A549 (cell line): ENCODE results near the gene TRIP10. TPM values are rescaled to one million over a fixed set of nuclear protein-coding genes. Genes with fewer than 3 reads are reported as not detected.

Source experiments
- ATAC-seq, 2 experiments: fragments of 200-7000 bp in 1 of 2; fragments of >200 bp in 1 of 2; cut with Nextera tagmentation in 1 of 2; cut with Tn5 transposase in 1 of 2; 3 replicates each; pipeline versions ENCODE4 v1.8.0 to v1.9.1; 2018 to 2020; ENCODE audit warnings: mild to moderate bottlenecking in 1 of 2, moderate library complexity in 1 of 2
- CTCF ChIA-PET: fragments of 300-600 bp; sonication (Branson Sonifier 250); formaldehyde crosslinking; extraction: SDS; loops from one replicate; lab custom pipeline; 2021; ENCODE audit warnings: antibody characterized with exemption, inconsistent platforms; lab: Yijun Ruan, JAX
- POLR2A ChIA-PET: fragments of 350-600 bp; formaldehyde crosslinking; extraction: SDS; loops from one replicate; lab custom pipeline; 2021; ENCODE audit warnings: antibody characterized with exemption, inconsistent platforms; lab: Yijun Ruan, JAX
- DNase-seq, 2 experiments: peaks; one replicate each; pipeline versions ENCODE4 v3.0.0 to v3.0.0-alpha.2; 2011 to 2016; ENCODE audit warnings: low read depth in 1 of 2, low spot score in 1 of 2
- FAIRE-seq: peaks from 2 replicates; lab custom pipeline; 2011; peaks lifted over from hg19 to GRCh38; lab: Jason Lieb, UNC
- H3K27ac ChIP-seq, 2 experiments: fragments of >200 bp; sonication (Bioruptor Twin); formaldehyde crosslinking; 3 replicates each; pipeline ENCODE4 v1.5.1; 2016 to 2017
- H3K4me1 ChIP-seq: fragments of >200 bp; sonication (Bioruptor Twin); formaldehyde crosslinking; 3 replicates; pipeline ENCODE4 v1.6.1; 2016
- H3K4me2 ChIP-seq: fragments of >200 bp; sonication (Bioruptor Twin); formaldehyde crosslinking; 3 replicates; pipeline ENCODE4 v1.6.1; 2016
- H3K4me3 ChIP-seq: fragments of >200 bp; sonication (Bioruptor Twin); formaldehyde crosslinking; 3 replicates; pipeline ENCODE4 v1.5.1; 2016
- H3K9me3 ChIP-seq: fragments of >200 bp; sonication (Bioruptor Twin); formaldehyde crosslinking; 3 replicates; pipeline ENCODE4 v1.6.1; 2016
- CEBPB ChIP-seq, 2 experiments: fragments of >200 bp in 1 of 2; sonication (Bioruptor Twin) in 1 of 2; formaldehyde crosslinking in 1 of 2; IDR thresholded peaks; 2 replicates each; pipeline ENCODE4 v1.6.1; 2012 to 2016
- EP300 ChIP-seq, 2 experiments: fragments of >200 bp; sonication (Bioruptor Twin); formaldehyde crosslinking; IDR thresholded peaks; 2 replicates in 1 of 2; 3 replicates in 1 of 2; pipeline ENCODE4 v1.6.1; 2016 to 2017
- ESRRA ChIP-seq: fragments of 150-350 bp; IDR thresholded peaks from 2 replicates; pipeline ENCODE4 v1.6.1; 2014; ENCODE audit warnings: mild to moderate bottlenecking, low read length, borderline replicate concordance
- HOXA7 ChIP-seq: fragments of 250-450 bp; sonication (Bioruptor Pico); IDR thresholded peaks from 2 replicates; pipeline ENCODE4 v1.5.0; 2020; ENCODE audit warnings: mild to moderate bottlenecking, moderate library complexity
- JUN ChIP-seq, 2 experiments: fragments of >200 bp; sonication (Bioruptor Twin); formaldehyde crosslinking; IDR thresholded peaks; 2 replicates in 1 of 2; 3 replicates in 1 of 2; pipeline ENCODE4 v1.6.1; 2016 to 2017
- JUNB ChIP-seq: fragments of >200 bp; sonication (Bioruptor Twin); formaldehyde crosslinking; IDR thresholded peaks from 2 replicates; pipeline ENCODE4 v1.6.1; 2016
- MAFK ChIP-seq: fragments of 450-650 bp; IDR thresholded peaks from 2 replicates; pipeline ENCODE4 v1.6.1; 2014; ENCODE audit not compliant: partially characterized antibody
- MYC ChIP-seq: IDR thresholded peaks from 2 replicates; pipeline ENCODE4 v1.6.1; 2012; ENCODE audit warnings: mild to moderate bottlenecking, inconsistent platforms, low read length, improper control_type of control experiment, borderline replicate concordance
- NPAS2 ChIP-seq: fragments of 250-450 bp; sonication (Bioruptor Pico); IDR thresholded peaks from 2 replicates; pipeline ENCODE4 v1.8.0; 2022; ENCODE audit warnings: mild to moderate bottlenecking, moderate library complexity, borderline replicate concordance
- POLR2A ChIP-seq: IDR thresholded peaks from 2 replicates; pipeline ENCODE4 v1.6.1; 2012; ENCODE audit warnings: mild to moderate bottlenecking, low read length
- POLR2AphosphoS2 ChIP-seq: conservative IDR thresholded peaks from 2 replicates; pipeline ENCODE4 v1.6.1; 2012; ENCODE audit warnings: low read length, improper control_type of control experiment, inconsistent platforms
- RNF2 ChIP-seq: fragments of 200-600 bp; sonication (generic); IDR thresholded peaks from 2 replicates; pipeline ENCODE4 v1.6.1; 2016; ENCODE audit warnings: low read depth, mild to moderate bottlenecking, antibody characterized with exemption, moderate library complexity, borderline replicate concordance
- SREBF2 ChIP-seq: fragments of 450-650 bp; IDR thresholded peaks from 2 replicates; pipeline ENCODE4 v1.6.1; 2014; ENCODE audit warnings: mild to moderate bottlenecking, moderate library complexity
- ZNF302 ChIP-seq: fragments of 250-450 bp; sonication (Bioruptor Pico); IDR thresholded peaks from 2 replicates; pipeline ENCODE4 v1.9.0; 2021; ENCODE audit warnings: inconsistent platforms, mild to moderate bottlenecking, moderate library complexity
- WGBS: methylation state at CpG from one replicate; pipeline ENCODE4 v1.1.6; 2017; ENCODE audit errors: missing lambda C conversion rate; 5-methylcytosine and 5-hydroxymethylcytosine counted together
- polyA plus RNA-seq, 4 experiments: library from polyadenylated mRNA; depleted of rRNA in 3 of 4; stranded (reverse); fragments of >200 nt; fragmentation: RNase III in 1 of 4; extraction: RNeasy Plus Mini Kit Qiagen cat#74134 plus additional on column Dnase treatment in 1 of 4; gene quantifications; 2 replicates in 3 of 4; 3 replicates in 1 of 4; pipeline ENCODE4 v1.2.3, GENCODE V29; 2011 to 2017
- TF ChIP-seq, protein P1 (sequence below): fragments of >200 bp; sonication (Bioruptor Twin); formaldehyde crosslinking; IDR thresholded peaks from 3 replicates; pipeline ENCODE4 v1.6.1; 2016
- TF ChIP-seq, protein P2 (sequence below): fragments of 250-450 bp; sonication (Bioruptor Pico); IDR thresholded peaks from 2 replicates; pipeline ENCODE4 v1.5.0; 2021; ENCODE audit warnings: mild to moderate bottlenecking, moderate library complexity, borderline replicate concordance
- TF ChIP-seq, protein P3 (sequence below): IDR thresholded peaks from 2 replicates; pipeline ENCODE4 v1.6.1; 2012
- TF ChIP-seq, protein P4 (sequence below): fragments of 200-600 bp; sonication (generic); IDR thresholded peaks from 2 replicates; pipeline ENCODE4 v1.6.1; 2016; ENCODE audit warnings: antibody characterized with exemption, mild to moderate bottlenecking, moderate library complexity

The TRIP10 gene
- polyA plus RNA-seq, 2 of the 4 experiments (the other 2 are of a cell fraction): 39.2 to 60.9 TPM

DNA sequence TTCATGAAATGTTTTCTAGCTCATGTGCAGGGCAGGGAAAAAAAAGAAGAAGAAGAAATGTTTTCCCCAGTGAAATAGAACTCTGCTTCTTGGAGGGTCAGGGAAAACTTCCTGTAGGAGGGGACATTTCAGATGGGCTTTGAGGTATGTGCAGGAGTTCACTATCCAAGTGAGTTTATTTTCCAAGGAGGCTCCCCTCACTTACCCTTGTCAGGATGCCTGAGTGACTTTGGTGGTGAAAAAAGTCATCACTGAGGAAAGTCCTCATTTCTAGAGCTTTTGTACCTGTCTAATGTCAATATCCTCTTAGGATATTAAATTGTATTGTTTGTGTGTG lies 18.4 kb upstream of the TRIP10 start:
- ATAC-seq: no peak

DNA sequence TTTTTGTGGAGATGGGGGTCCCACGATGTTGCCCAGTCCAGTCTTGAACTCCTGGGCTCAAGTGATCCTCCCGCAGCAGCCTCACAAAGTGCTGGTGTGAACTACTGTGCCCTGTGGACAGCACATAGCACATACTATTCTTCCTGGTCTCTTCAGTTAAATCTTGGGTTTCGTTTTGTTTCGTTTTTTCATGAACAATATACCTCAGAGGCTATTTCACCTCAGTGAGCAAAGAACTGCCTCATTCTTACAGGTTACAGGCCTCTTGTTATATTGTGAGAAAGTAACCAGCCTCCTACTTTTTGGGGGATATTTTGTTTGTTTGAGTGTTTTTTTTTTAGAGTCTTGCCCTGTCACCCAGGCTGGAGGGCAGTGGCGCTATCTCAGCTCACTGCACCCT lies 17.7 kb upstream of the TRIP10 start:
- no peak for FAIRE-seq
- TF ChIP-seq, protein P1, sequence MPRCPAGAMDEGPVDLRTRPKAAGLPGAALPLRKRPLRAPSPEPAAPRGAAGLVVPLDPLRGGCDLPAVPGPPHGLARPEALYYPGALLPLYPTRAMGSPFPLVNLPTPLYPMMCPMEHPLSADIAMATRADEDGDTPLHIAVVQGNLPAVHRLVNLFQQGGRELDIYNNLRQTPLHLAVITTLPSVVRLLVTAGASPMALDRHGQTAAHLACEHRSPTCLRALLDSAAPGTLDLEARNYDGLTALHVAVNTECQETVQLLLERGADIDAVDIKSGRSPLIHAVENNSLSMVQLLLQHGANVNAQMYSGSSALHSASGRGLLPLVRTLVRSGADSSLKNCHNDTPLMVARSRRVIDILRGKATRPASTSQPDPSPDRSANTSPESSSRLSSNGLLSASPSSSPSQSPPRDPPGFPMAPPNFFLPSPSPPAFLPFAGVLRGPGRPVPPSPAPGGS: no peak
- no peak for TF ChIP-seq POLR2AphosphoS2
- POLR2A ChIA-PET: no interaction called here
- WGBS: 63% methylated on average over 5 of the region's 5 CpGs
- Histone ChIP-seq H3K4me2 (peak overlapping the region; percentile 29; the same call in 1 of the 3 replicates), H3K9me3 (no peaks in the 10 kb centered on the region), H3K27ac (peak overlapping the region; percentile 72 to 83; a peak in 5 of 6 replicates), H3K4me1 (peaks cover 61% of the 10 kb centered on the region), H3K4me3 (no peak overlapping the region)
- no peak for DNase-seq
- CTCF ChIA-PET: interaction anchor here (1.3 kb wide), 1 partner anchor 141 kb away, joined by 5 read pairs; no protein-coding TSS in a partner anchor
- ATAC-seq: no peak

More for the DNA sequence above, 18.4 kb upstream of the TRIP10 start:
- FAIRE-seq: no peak
- Histone ChIP-seq H3K27ac (peak overlapping the region; percentile 72 to 83), H3K4me1 (peaks cover 61% of the 10 kb centered on the region), H3K4me3 (no peak overlapping the region), H3K4me2 (peak overlapping the region; percentile 73), H3K9me3 (no peaks in the 10 kb centered on the region)
- TF ChIP-seq JUNB (no peak), POLR2A (no peak), MYC (no peak), NPAS2 (CRISPR knock-in tag) (no peak), ESRRA (no peak), HOXA7 (CRISPR knock-in tag) (no peak), JUN (IDR thresholded peaks at IDR 0.05) (no peak), ZNF302 (CRISPR knock-in tag) (no peak), SREBF2 (no peak), CEBPB (IDR thresholded peaks at IDR 0.05) (no peak), EP300 (IDR thresholded peaks at IDR 0.05) (no peak)
- TF ChIP-seq, protein P2, sequence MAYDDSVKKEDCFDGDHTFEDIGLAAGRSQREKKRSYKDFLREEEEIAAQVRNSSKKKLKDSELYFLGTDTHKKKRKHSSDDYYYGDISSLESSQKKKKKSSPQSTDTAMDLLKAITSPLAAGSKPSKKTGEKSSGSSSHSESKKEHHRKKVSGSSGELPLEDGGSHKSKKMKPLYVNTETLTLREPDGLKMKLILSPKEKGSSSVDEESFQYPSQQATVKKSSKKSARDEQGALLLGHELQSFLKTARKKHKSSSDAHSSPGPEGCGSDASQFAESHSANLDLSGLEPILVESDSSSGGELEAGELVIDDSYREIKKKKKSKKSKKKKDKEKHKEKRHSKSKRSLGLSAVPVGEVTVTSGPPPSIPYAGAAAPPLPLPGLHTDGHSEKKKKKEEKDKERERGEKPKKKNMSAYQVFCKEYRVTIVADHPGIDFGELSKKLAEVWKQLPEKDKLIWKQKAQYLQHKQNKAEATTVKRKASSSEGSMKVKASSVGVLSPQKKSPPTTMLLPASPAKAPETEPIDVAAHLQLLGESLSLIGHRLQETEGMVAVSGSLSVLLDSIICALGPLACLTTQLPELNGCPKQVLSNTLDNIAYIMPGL (CRISPR knock-in tag): no peak
- TF ChIP-seq, protein P3, sequence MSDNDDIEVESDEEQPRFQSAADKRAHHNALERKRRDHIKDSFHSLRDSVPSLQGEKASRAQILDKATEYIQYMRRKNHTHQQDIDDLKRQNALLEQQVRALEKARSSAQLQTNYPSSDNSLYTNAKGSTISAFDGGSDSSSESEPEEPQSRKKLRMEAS: no peak
- ChIA-PET CTCF (interaction anchor here (0.8 to 1.3 kb wide), 3 partner anchors 14 to 88 kb away, joined by 3 to 7 read pairs (median 3); no protein-coding TSS in a partner anchor), POLR2A (interaction anchor here (0.6 to 1.1 kb wide), 3 partner anchors 17 to 1429 kb away, joined by 3 to 7 read pairs (median 5); partner anchors contain the start of gene GPR108)
- no peak for DNase-seq

DNA sequence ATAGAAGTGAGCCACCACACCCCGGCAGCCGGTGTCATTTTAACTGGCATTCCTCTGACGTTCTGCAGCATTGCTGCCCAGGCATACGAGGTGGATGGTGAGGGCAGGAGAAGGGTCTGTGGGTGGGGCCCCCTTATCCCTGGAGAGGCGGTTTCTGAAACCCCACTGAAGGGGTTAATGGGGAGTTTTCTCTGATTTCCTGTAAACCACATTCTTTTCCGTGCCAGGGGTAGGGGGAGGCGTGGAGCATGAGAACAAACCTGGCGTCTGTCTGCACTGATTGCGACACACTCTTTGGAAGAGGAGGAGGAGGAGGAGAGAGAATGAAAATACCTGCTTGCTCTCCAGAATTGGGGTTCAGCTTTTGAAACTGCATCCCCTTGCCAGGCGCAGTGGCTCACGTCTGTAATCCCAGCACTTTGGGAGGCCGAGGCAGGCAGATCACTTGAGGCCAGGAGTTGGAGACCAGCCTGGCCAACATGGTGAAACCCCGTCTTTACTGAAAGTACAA lies 16.3 kb upstream of the TRIP10 start:
- ATAC-seq: peak in 1 of 2 experiments; percentile 35; a peak in 3 of 6 replicates
- TF ChIP-seq JUN (IDR thresholded peaks at IDR 0.05) (0 out of 5 replicates have a peak, but pooled peaks of 1 of the 2 experiments have one; percentile 31), CEBPB (IDR thresholded peaks at IDR 0.05) (peak; percentile 84 to 97), SREBF2 (no peak)
- TF ChIP-seq, all 56 proteins: peak for 2
- Histone ChIP-seq H3K27ac (peak overlapping the region; percentile 72 to 83), H3K4me1 (peaks cover 61% of the 10 kb centered on the region), H3K9me3 (no peaks in the 10 kb centered on the region), H3K4me2 (peak overlapping the region; percentile 69), H3K4me3 (no peak overlapping the region)
- DNase-seq: peak; percentile 31 to 57
- CTCF ChIA-PET: interaction anchor here (0.6 kb wide), 1 partner anchor 202 kb away, joined by 3 read pairs; no protein-coding TSS in a partner anchor
- no peak for FAIRE-seq
- 14% methylated on average over 12 of the region's 13 CpGs for WGBS
- POLR2A ChIA-PET: no interaction called here

DNA sequence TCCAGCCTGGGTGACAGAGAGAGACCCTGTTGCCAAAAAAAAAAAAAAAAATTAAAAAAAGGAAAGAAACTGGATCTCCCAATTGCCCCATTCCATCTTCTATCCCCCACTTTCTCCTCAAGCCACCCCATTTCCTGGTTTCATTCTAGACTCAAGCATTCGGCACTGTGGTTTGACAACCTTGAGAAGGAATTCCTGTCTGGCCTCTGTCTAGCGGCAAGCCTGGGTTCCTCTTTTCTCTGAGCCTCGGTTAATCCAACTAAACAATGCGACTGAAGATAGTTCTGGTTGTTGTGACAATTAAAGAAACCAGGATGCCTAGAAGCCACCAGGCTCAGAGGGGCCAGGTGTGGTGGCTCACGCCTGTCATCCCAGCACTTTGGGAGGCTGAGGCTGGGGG lies 15.7 kb upstream of the TRIP10 start:
- FAIRE-seq: no peak
- ChIA-PET POLR2A (no interaction called here), CTCF (interaction anchor here (1.6 kb wide), 1 partner anchor 139 kb away, joined by 5 read pairs; no protein-coding TSS in a partner anchor)
- ATAC-seq: no peak
- Histone ChIP-seq H3K4me2 (peak overlapping the region; percentile 69; the same call in 2 of the 3 replicates), H3K4me3 (no peak overlapping the region), H3K9me3 (no peaks in the 10 kb centered on the region), H3K27ac (peak overlapping the region; percentile 72 to 83), H3K4me1 (peaks cover 61% of the 10 kb centered on the region)
- DNase-seq: no peak
- 64% methylated on average over 4 of the region's 5 CpGs for WGBS
- TF ChIP-seq, protein P4, sequence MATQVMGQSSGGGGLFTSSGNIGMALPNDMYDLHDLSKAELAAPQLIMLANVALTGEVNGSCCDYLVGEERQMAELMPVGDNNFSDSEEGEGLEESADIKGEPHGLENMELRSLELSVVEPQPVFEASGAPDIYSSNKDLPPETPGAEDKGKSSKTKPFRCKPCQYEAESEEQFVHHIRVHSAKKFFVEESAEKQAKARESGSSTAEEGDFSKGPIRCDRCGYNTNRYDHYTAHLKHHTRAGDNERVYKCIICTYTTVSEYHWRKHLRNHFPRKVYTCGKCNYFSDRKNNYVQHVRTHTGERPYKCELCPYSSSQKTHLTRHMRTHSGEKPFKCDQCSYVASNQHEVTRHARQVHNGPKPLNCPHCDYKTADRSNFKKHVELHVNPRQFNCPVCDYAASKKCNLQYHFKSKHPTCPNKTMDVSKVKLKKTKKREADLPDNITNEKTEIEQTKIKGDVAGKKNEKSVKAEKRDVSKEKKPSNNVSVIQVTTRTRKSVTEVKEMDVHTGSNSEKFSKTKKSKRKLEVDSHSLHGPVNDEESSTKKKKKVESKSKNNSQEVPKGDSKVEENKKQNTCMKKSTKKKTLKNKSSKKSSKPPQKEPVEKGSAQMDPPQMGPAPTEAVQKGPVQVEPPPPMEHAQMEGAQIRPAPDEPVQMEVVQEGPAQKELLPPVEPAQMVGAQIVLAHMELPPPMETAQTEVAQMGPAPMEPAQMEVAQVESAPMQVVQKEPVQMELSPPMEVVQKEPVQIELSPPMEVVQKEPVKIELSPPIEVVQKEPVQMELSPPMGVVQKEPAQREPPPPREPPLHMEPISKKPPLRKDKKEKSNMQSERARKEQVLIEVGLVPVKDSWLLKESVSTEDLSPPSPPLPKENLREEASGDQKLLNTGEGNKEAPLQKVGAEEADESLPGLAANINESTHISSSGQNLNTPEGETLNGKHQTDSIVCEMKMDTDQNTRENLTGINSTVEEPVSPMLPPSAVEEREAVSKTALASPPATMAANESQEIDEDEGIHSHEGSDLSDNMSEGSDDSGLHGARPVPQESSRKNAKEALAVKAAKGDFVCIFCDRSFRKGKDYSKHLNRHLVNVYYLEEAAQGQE: no peak
- TF ChIP-seq MAFK: no peak
- no peak for TF ChIP-seq RNF2
